ENCODE data around the gene GNA14. TPM values are rescaled to one million over a fixed set of nuclear protein-coding genes. Genes with fewer than 3 reads are reported as not detected.

GNA14 gene
- total RNA-seq, 3 donors from 2014 or later: 1.8 to 2.9 (median 2.0) TPM

DNA sequence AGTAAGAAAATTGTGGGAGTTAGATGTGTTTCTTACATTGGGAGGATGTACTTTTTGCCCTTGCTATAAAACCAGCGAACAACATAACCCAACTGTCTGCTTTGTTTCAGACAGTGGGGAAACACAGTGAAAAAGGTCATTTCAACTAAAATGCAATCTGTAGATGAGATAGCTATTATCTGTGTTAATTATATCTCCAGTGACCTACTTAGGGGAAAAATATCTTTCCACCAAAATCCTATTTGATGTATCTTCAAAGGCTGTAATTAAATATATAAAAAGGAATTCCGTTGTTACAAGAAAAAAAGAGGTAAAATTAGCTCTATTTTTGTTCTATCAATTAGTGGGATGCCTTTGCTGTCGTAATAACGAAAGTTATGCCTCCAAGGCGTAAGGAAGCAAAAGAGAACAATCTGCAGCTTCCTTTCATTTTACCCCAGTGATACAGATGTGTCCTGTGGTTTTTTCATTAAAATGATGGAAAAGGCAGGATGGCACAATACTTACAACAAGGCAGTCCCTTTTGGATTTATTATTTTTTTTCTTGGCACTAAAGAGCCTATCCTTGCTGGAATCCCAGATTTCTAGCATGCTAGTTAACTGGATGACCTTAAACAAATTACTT, 100.9 kb downstream of the GNA14 start:
- no peak for DNase-seq (ENCODE audit: low spot score in 2 of 2)
- no peak overlapping the region for H3K27ac ChIP-seq
- no peaks in the 10 kb centered on the region for H3K36me3 ChIP-seq
- H3K4me1 ChIP-seq: no peaks in the 10 kb centered on the region
- H3K27me3 ChIP-seq: no peaks in the 10 kb centered on the region
- peaks cover under 1 to 3% of the 10 kb centered on the region in 2 donors for H3K9me3 ChIP-seq
- TF ChIP-seq POLR2AphosphoS5 (IDR thresholded peaks at IDR 0.05) (no peak), POLR2A (IDR thresholded peaks at IDR 0.05) (no peak)
- TF ChIP-seq, protein P1, sequence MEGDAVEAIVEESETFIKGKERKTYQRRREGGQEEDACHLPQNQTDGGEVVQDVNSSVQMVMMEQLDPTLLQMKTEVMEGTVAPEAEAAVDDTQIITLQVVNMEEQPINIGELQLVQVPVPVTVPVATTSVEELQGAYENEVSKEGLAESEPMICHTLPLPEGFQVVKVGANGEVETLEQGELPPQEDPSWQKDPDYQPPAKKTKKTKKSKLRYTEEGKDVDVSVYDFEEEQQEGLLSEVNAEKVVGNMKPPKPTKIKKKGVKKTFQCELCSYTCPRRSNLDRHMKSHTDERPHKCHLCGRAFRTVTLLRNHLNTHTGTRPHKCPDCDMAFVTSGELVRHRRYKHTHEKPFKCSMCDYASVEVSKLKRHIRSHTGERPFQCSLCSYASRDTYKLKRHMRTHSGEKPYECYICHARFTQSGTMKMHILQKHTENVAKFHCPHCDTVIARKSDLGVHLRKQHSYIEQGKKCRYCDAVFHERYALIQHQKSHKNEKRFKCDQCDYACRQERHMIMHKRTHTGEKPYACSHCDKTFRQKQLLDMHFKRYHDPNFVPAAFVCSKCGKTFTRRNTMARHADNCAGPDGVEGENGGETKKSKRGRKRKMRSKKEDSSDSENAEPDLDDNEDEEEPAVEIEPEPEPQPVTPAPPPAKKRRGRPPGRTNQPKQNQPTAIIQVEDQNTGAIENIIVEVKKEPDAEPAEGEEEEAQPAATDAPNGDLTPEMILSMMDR (IDR thresholded peaks at IDR 0.05): no peak
- H3K4me3 ChIP-seq: no peak overlapping the region
- intact Hi-C loops (cut with DNase I; ENCODE audit: low total_unique reads): no loop called here

DNA sequence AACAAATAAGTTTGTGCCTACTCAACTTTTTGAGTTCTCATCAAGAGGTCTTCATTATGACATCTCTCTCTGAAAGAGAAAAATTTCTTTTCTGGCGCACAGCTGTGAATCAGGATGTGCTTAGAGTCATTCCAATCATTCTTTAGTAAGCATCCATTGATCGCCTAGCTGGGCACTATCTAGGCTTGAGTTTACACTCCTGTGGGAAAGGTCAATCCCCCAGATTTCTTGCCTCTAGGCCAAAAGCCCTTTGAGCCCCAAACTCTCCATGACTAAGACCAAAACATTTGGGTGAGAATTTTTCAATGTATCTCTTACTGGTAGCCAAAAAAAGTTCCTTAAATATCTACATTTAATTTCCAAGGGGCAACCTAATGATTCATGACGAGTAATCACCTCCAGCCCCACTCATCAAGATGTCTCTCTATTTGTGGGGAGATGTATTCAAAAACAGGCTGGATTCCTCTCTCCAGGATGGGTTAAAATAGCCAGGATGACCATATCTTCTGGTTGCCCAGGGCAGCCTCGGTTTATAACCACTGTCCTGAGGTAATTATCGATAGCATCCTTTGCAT, 101.7 kb downstream of the GNA14 start:
- H3K4me1 ChIP-seq: no peaks in the 10 kb centered on the region
- H3K4me3 ChIP-seq: no peak overlapping the region
- no peaks in the 10 kb centered on the region for H3K27me3 ChIP-seq
- DNase-seq (ENCODE audit: low spot score in 2 of 2): no peak
- H3K27ac ChIP-seq: no peak overlapping the region
- peaks cover 6 to 8% of the 10 kb centered on the region in 2 donors for H3K9me3 ChIP-seq
- TF ChIP-seq POLR2A (IDR thresholded peaks at IDR 0.05) (no peak), POLR2AphosphoS5 (IDR thresholded peaks at IDR 0.05) (no peak)
- TF ChIP-seq, protein P1 (IDR thresholded peaks at IDR 0.05): no peak
- no peaks in the 10 kb centered on the region for H3K36me3 ChIP-seq
- intact Hi-C loops (cut with DNase I; ENCODE audit: low total_unique reads): no loop called here

DNA sequence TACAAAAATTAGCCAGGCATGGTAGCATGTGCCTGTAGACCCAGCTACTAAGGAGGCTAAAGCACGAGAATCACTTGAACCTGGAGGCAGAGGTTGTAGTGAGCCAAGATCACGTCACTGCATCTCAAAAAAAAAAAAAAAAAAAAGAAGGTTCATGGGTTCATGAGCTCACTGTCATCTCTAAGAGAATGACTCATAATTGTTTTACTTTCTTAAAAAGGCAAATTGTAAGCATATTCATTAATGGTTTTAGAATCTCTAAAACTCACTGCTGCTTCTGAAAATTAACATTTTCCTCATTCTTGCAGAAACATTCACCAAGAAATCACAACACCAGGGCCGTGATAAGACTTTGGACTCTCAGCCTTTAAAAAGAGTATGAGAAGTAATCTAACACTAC, 103.6 kb downstream of the GNA14 start:
- no peak overlapping the region for H3K4me3 ChIP-seq
- H3K27ac ChIP-seq: no peak overlapping the region
- intact Hi-C loops (cut with DNase I; ENCODE audit: low total_unique reads): no loop called here

DNA sequence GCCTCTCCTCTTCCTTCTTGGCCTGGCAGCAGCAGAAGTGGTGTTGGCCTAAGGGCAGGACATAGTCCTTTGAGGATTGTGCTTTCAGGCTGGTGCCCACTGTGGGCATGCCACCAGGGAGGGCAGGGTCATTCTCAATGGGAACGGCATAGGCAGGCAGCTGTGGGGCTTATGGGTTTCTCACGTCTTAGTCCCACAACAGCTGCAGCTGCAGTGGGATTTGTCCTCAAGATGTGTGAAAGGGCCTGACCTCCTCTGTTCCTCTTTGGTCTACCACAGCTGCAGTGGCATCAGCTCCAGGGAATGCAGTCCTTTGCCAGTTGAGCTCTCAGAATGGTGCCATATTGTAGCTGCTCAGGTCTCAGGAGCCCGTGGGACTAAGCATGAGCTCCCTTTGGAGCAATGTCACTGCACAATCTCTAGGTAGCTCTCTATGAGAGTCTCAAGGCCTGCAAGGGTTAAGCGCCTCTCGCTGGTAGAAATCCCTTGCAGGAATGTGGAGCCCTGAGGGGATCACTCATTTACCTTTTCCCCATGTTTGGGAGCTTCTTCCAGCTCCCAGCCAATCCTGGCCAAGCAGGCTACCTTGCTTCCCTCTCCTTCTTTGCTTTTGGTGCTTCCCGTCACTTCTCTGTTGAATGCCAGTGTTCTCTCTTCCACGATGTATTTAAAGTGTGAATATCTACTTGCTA, 104.8 kb downstream of the GNA14 start:
- no peaks in the 10 kb centered on the region for H3K27me3 ChIP-seq
- H3K4me3 ChIP-seq: no peak overlapping the region
- peaks cover 11 to 14% of the 10 kb centered on the region in 2 donors for H3K9me3 ChIP-seq
- no peaks in the 10 kb centered on the region for H3K36me3 ChIP-seq
- H3K27ac ChIP-seq: no peak overlapping the region
- no peak for DNase-seq (ENCODE audit: low spot score in 2 of 2)
- TF ChIP-seq, protein P1 (IDR thresholded peaks at IDR 0.05): no peak
- TF ChIP-seq POLR2A (IDR thresholded peaks at IDR 0.05) (no peak), POLR2AphosphoS5 (IDR thresholded peaks at IDR 0.05) (no peak)
- intact Hi-C loops (cut with DNase I; ENCODE audit: low total_unique reads): no loop called here
- no peaks in the 10 kb centered on the region for H3K4me1 ChIP-seq

More for the DNA sequence above, 103.6 kb downstream of the GNA14 start:
- TF ChIP-seq POLR2A (IDR thresholded peaks at IDR 0.05): no peak
- Histone ChIP-seq H3K36me3 (no peaks in the 10 kb centered on the region), H3K27me3 (no peaks in the 10 kb centered on the region), H3K9me3 (peaks cover 11 to 14% of the 10 kb centered on the region in 2 donors), H3K4me1 (no peaks in the 10 kb centered on the region)
- no peak for DNase-seq (ENCODE audit: low spot score in 2 of 2)

DNA sequence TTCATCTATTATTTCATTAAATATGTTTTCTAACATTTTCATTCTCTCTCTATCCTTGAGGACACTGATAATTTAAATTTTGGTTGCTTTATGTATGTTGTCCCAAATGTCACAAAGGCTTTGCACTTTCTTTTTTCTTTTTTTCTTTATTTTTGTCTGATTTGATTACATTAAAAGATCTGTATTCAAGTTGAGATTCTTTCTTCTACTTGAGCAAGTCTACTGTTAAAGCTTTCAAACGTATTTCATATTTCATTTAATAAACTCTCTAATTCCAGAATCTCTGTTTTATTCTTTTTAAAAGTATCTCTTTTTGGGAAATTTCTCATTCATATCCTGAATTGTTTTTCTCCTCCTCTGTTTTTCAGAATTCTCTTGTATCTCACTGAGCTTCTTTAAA, 106.5 kb downstream of the GNA14 start:
- intact Hi-C loops (cut with DNase I; ENCODE audit: low total_unique reads): no loop called here
- no peaks in the 10 kb centered on the region for H3K36me3 ChIP-seq
- TF ChIP-seq, protein P1 (IDR thresholded peaks at IDR 0.05): no peak
- TF ChIP-seq POLR2A (IDR thresholded peaks at IDR 0.05) (no peak), POLR2AphosphoS5 (IDR thresholded peaks at IDR 0.05) (no peak)
- H3K9me3 ChIP-seq: peaks cover 11 to 14% of the 10 kb centered on the region in 2 donors
- no peaks in the 10 kb centered on the region for H3K27me3 ChIP-seq
- no peak overlapping the region for H3K4me3 ChIP-seq
- DNase-seq (ENCODE audit: low spot score in 2 of 2): no peak
- no peak overlapping the region for H3K27ac ChIP-seq
- H3K4me1 ChIP-seq: no peaks in the 10 kb centered on the region

Data from breast epithelium (tissue), 4 donors.